CD14-positive monocyte (primary cell): ENCODE results near the gene PFKL. TPM values are rescaled to one million over a fixed set of nuclear protein-coding genes. Genes with fewer than 3 reads are reported as not detected.

Experiments
- DNase-seq, 3 donors: peaks; one replicate each; pipeline ENCODE4 v3.0.0-alpha.2; 2011 to 2022
- H2AFZ ChIP-seq: 2 replicates; pipeline ENCODE4 v1.6.0; 2012; ENCODE audit warnings: mild to moderate bottlenecking, low read depth, low read length, inconsistent platforms; ENCODE audit not compliant: insufficient read depth, poor library complexity, severe bottlenecking
- H3K27ac ChIP-seq, 2 donors: 1 replicate in 1 of 2; 2 replicates in 1 of 2; pipeline ENCODE4 v1.5.1; 2012 to 2013; ENCODE audit warnings: low read length in 2 of 2, control low read depth in 1 of 2, inconsistent platforms in 1 of 2, low read depth in 1 of 2, mild to moderate bottlenecking in 1 of 2
- H3K27me3 ChIP-seq, 2 donors: one replicate each; pipeline versions ENCODE4 v1.6.0 to v1.6.1; 2011 to 2013; ENCODE audit warnings: low read length in 2 of 2; ENCODE audit not compliant: control insufficient read depth in 2 of 2, insufficient read depth in 2 of 2
- H3K36me3 ChIP-seq, 2 donors: replicated peaks in 1 of 2; 1 replicate in 1 of 2; 2 replicates in 1 of 2; pipeline versions ENCODE4 v1.5.1 to v1.6.1; 2012 to 2013; ENCODE audit warnings: low read length in 2 of 2, control low read depth in 1 of 2, inconsistent platforms in 1 of 2, mild to moderate bottlenecking in 1 of 2; ENCODE audit not compliant: insufficient read depth in 2 of 2, control insufficient read depth in 1 of 2
- H3K4me1 ChIP-seq, 2 donors: 1 replicate in 1 of 2; 2 replicates in 1 of 2; pipeline versions ENCODE4 v1.5.1 to v1.6.1; 2012 to 2013; ENCODE audit warnings: low read length in 2 of 2, control low read depth in 1 of 2, inconsistent platforms in 1 of 2, mild to moderate bottlenecking in 1 of 2, moderate library complexity in 1 of 2; ENCODE audit not compliant: insufficient read depth in 2 of 2, control insufficient read depth in 1 of 2
- H3K4me2 ChIP-seq: replicated peaks from 2 replicates; pipeline ENCODE3; 2012; ENCODE audit warnings: low read length, moderate library complexity, mild to moderate bottlenecking; ENCODE audit not compliant: poor library complexity, severe bottlenecking; ENCODE audit errors: extremely low read depth
- H3K4me3 ChIP-seq, 3 experiments: fragments of 200-600 bp in 1 of 3; sonication (generic) in 1 of 3; replicated peaks in 1 of 3; 1 replicate in 2 of 3; 2 replicates in 1 of 3; pipeline ENCODE4 v1.5.1; 2011 to 2013; ENCODE audit warnings: low read length in 3 of 3, mild to moderate bottlenecking in 3 of 3, control low read depth in 2 of 3, low read depth in 2 of 3, inconsistent platforms in 1 of 3, moderate library complexity in 1 of 3
- H3K79me2 ChIP-seq: 2 replicates; pipeline ENCODE4 v1.6.0; 2012; ENCODE audit warnings: mild to moderate bottlenecking, control low read depth, inconsistent platforms, low read length, moderate library complexity; ENCODE audit not compliant: insufficient read depth
- H3K9ac ChIP-seq: 2 replicates; pipeline ENCODE4 v1.6.0; 2017; ENCODE audit warnings: low read length, mild to moderate bottlenecking; ENCODE audit not compliant: insufficient read depth, poor library complexity, severe bottlenecking
- H3K9me3 ChIP-seq, 2 donors: replicated peaks in 1 of 2; 1 replicate in 1 of 2; 2 replicates in 1 of 2; pipeline versions ENCODE4 v1.5.1 to v1.6.1; 2012 to 2013; ENCODE audit warnings: low read length in 2 of 2, control low read depth in 1 of 2; ENCODE audit not compliant: control insufficient read depth in 1 of 2, insufficient read depth in 1 of 2
- H4K20me1 ChIP-seq: 2 replicates; pipeline ENCODE4 v1.6.0; 2012; ENCODE audit warnings: mild to moderate bottlenecking, low read length, control low read depth, moderate library complexity; ENCODE audit not compliant: insufficient read depth
- H3K27ac Mint-ChIP-seq, 7 donors: one replicate each; pipeline ENCODE4 v1.8.0; 2020; ENCODE audit warnings: mild to moderate bottlenecking in 7 of 7, mixed read lengths in 7 of 7, moderate library complexity in 6 of 7, inconsistent platforms in 2 of 7
- H3K27me3 Mint-ChIP-seq, 3 donors: one replicate each; pipeline ENCODE4 v1.8.0; 2021 to 2022; ENCODE audit warnings: low read depth in 3 of 3, mild to moderate bottlenecking in 3 of 3, mixed read lengths in 3 of 3, moderate library complexity in 3 of 3, inconsistent platforms in 1 of 3
- H3K36me3 Mint-ChIP-seq, 2 donors: one replicate each; pipeline ENCODE4 v1.8.0; 2020; ENCODE audit warnings: mixed read lengths in 2 of 2, inconsistent platforms in 1 of 2, mild to moderate bottlenecking in 1 of 2
- H3K4me1 Mint-ChIP-seq: one replicate; pipeline ENCODE4 v1.8.0; 2020; ENCODE audit warnings: mild to moderate bottlenecking, mixed read lengths
- H3K4me3 Mint-ChIP-seq, 2 donors: one replicate each; pipeline ENCODE4 v1.8.0; 2020; ENCODE audit warnings: mild to moderate bottlenecking in 2 of 2, mixed read lengths in 2 of 2, moderate library complexity in 1 of 2
- H3K9me3 Mint-ChIP-seq, 7 donors: one replicate each; pipeline ENCODE4 v1.8.0; 2020 to 2022; ENCODE audit warnings: mixed read lengths in 7 of 7, mild to moderate bottlenecking in 6 of 7, moderate library complexity in 6 of 7, inconsistent platforms in 2 of 7
- CTCF ChIP-seq: fragments of 200-600 bp; IDR thresholded peaks from one replicate; pipeline ENCODE4 v1.8.0; 2022; ENCODE audit warnings: antibody characterized with exemption, mild to moderate bottlenecking
- WGBS: methylation state at CpG from one replicate; pipeline ENCODE4 v1.1.5; 2013; ENCODE audit warnings: missing lambda C conversion rate; ENCODE audit not compliant: insufficient coverage; 5-methylcytosine and 5-hydroxymethylcytosine counted together
- intact Hi-C, 2 donors: fragments of 100-400 bp; cut with micrococcal nuclease; formaldehyde crosslinking; loops; one replicate each; pipeline versions ENCODE4 v1.15.0 to v1.15.1; 2023
- polyA plus RNA-seq, 3 donors: library from polyadenylated mRNA; depleted of rRNA in 1 of 3; unstranded in 2 of 3; stranded (reverse) in 1 of 3; fragments of 300-500 nt in 2 of 3; fragments of >200 nt in 1 of 3; fragmentation: Illumina TruSeq in 2 of 3; gene quantifications; 1 replicate in 2 of 3; 2 replicates in 1 of 3; pipeline ENCODE4 v1.2.3, GENCODE V29; 2012 to 2021

PFKL gene
- polyA plus RNA-seq, 3 donors, result 105 to 133 (median 113) TPM

GRCh38 chr21:44306936-44307704, 7.3 kb downstream of the PFKL start:
- 96% methylated on average over 11 of the region's 21 CpGs for WGBS
- Histone ChIP-seq H3K27me3 (no peaks in the 10 kb centered on the region), H3K4me3 (no peak overlapping the region), H4K20me1 (peaks cover 95% of the 10 kb centered on the region), H3K4me1 (peaks cover 4 to 7% of the 10 kb centered on the region in 2 donors), H3K36me3 (peaks cover 53% of the 10 kb centered on the region in 2 donors), H3K9me3 (no peaks in the 10 kb centered on the region), H3K4me2 (no peak overlapping the region), H2AFZ (no peak overlapping the region), H3K79me2 (peaks cover 52% of the 10 kb centered on the region), H3K9ac (no peak overlapping the region), H3K27ac (no peak overlapping the region)
- Mint-ChIP-seq H3K4me3 (no peak overlapping the region), H3K27ac (peak overlapping the region in 3 of 7 donors; percentile 38 to 58 (median 57)), H3K27me3 (peaks cover 0 to 3% (median 0%) of the 10 kb centered on the region in 3 donors), H3K36me3 (peaks cover 41 to 51% of the 10 kb centered on the region in 2 donors), H3K4me1 (peaks cover 19% of the 10 kb centered on the region), H3K9me3 (no peaks in the 10 kb centered on the region)
- TF ChIP-seq CTCF, result no peak
- DNase-seq, result no peak
- intact Hi-C loops, result no loop called here

- no peak overlapping the region for H3K9ac ChIP-seq
- peaks cover 15% of the 10 kb centered on the region for H3K79me2 ChIP-seq
- Mint-ChIP-seq H3K36me3 (peaks cover 48 to 74% of the 10 kb centered on the region in 2 donors), H3K4me1 (no peaks in the 10 kb centered on the region), H3K9me3 (no peaks in the 10 kb centered on the region), H3K4me3 (no peak overlapping the region), H3K27ac (no peak overlapping the region), H3K27me3 (peaks cover 0 to 2% (median 0%) of the 10 kb centered on the region in 3 donors)
- H3K4me3 ChIP-seq, result no peak overlapping the region
- no peak overlapping the region for H3K4me2 ChIP-seq
- peaks cover 82% of the 10 kb centered on the region for H4K20me1 ChIP-seq
- no peak overlapping the region for H3K27ac ChIP-seq
- DNase-seq, result no peak
- H3K27me3 ChIP-seq, result no peaks in the 10 kb centered on the region
- H3K36me3 ChIP-seq, result peaks cover 85 to 90% of the 10 kb centered on the region in 2 donors
- H3K9me3 ChIP-seq, result no peaks in the 10 kb centered on the region
- intact Hi-C loops, result no loop called here
- WGBS, result 98% methylated on average over 20 of the region's 28 CpGs
- no peak for TF ChIP-seq CTCF
- H3K4me1 ChIP-seq, result no peaks in the 10 kb centered on the region
- H2AFZ ChIP-seq, result no peak overlapping the region
These were observed 11.0 kb downstream of the PFKL start for GRCh38 chr21:44310628-44311507.
